ENCODE results near the gene RPS6KA4.
A peak's percentile ranks its signal among the peaks of the same experiment; 100 is the strongest.

RPS6KA4 gene

GRCh38 chr11:64366751-64367150 lies 7.8 kb downstream of the RPS6KA4 start:
- no peak for DNase-seq (ENCODE audit: low read depth, low spot score)

GRCh38 chr11:64367931-64368672 lies 9.1 kb downstream of the RPS6KA4 start:
- no peak for DNase-seq (ENCODE audit: low read depth, low spot score)

GRCh38 chr11:64368673-64369074 lies 9.7 kb downstream of the RPS6KA4 start:
- no peak for DNase-seq (ENCODE audit: low read depth, low spot score)

GRCh38 chr11:64369440-64370421 lies 10.8 kb downstream of the RPS6KA4 start:
- DNase-seq (ENCODE audit: low read depth, low spot score) = no peak

GRCh38 chr11:64371201-64371600 lies 12.2 kb downstream of the RPS6KA4 start:
- DNase-seq (ENCODE audit: low read depth, low spot score) = no peak

- no peak for DNase-seq (ENCODE audit: low read depth, low spot score)
These were observed 13.1 kb downstream of the RPS6KA4 start for GRCh38 chr11:64372021-64372420.

GRCh38 chr11:64372802-64373597 lies 14.0 kb downstream of the RPS6KA4 start:
- peak; percentile 75 for DNase-seq (ENCODE audit: low read depth, low spot score)

GRCh38 chr11:64373598-64373974 lies 14.6 kb downstream of the RPS6KA4 start:
- DNase-seq (ENCODE audit: low read depth, low spot score) = no peak

GRCh38 chr11:64376071-64376470 lies 17.1 kb downstream of the RPS6KA4 start:
- DNase-seq (ENCODE audit: low read depth, low spot score) = no peak

- no peak for DNase-seq (ENCODE audit: low read depth, low spot score)
These were observed 19.4 kb downstream of the RPS6KA4 start for GRCh38 chr11:64378335-64378880.

- no peak for DNase-seq (ENCODE audit: low read depth, low spot score)
These were observed 20.2 kb downstream of the RPS6KA4 start for GRCh38 chr11:64379160-64379559.

- DNase-seq (ENCODE audit: low read depth, low spot score) = no peak
These were observed 21.1 kb downstream of the RPS6KA4 start for GRCh38 chr11:64379817-64380709.

- no peak for DNase-seq (ENCODE audit: low read depth, low spot score)
These were observed 22.4 kb downstream of the RPS6KA4 start for GRCh38 chr11:64381350-64381749.

GRCh38 chr11:64382047-64382446 lies 23.1 kb downstream of the RPS6KA4 start:
- no peak for DNase-seq (ENCODE audit: low read depth, low spot score)

GRCh38 chr11:64382586-64382985 lies 23.6 kb downstream of the RPS6KA4 start:
- DNase-seq (ENCODE audit: low read depth, low spot score) = no peak

- DNase-seq (ENCODE audit: low read depth, low spot score) = no peak
These were observed 24.6 kb downstream of the RPS6KA4 start for GRCh38 chr11:64383580-64383979.

GRCh38 chr11:64384028-64384737 lies 25.2 kb downstream of the RPS6KA4 start:
- DNase-seq (ENCODE audit: low read depth, low spot score) = no peak

GRCh38 chr11:64384981-64385944 lies 26.3 kb downstream of the RPS6KA4 start:
- no peak for DNase-seq (ENCODE audit: low read depth, low spot score)
